Panc1 (cell line): Measurements from ENCODE around the gene C16orf90.

Experiments used
- POLR2AphosphoS5 ChIP-seq: IDR thresholded peaks from 2 replicates; pipeline ENCODE4 v1.6.1; 2012; ENCODE audit warnings: mild to moderate bottlenecking, low read depth, low read length, moderate library complexity
- TF ChIP-seq, protein P1 (sequence below): fragments of 450-650 bp; IDR thresholded peaks from 2 replicates; pipeline ENCODE4 v1.5.1; 2017; ENCODE audit warnings: mild to moderate bottlenecking

DNA sequence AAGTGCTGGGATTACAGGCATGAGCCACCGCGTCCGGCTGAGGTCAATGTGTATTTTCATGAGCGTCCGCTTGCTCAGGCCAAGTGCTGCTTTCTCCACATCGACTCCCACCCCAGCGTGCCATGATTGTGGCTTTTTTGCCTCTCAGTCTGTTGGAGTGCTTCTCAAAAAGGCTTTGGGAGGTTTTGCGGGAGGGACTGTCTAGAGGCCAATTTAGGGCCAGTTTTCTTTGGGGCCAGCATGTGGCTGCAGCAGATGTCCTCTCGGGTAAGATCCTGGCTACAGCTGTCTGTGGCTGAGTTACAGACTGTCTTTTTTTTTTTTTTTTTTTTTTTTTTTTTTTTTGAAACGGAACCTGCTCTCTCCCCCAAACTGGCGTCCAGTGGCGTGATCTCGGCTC is 6.5 kb downstream of the C16orf90 start:
- TF ChIP-seq, protein P1, sequence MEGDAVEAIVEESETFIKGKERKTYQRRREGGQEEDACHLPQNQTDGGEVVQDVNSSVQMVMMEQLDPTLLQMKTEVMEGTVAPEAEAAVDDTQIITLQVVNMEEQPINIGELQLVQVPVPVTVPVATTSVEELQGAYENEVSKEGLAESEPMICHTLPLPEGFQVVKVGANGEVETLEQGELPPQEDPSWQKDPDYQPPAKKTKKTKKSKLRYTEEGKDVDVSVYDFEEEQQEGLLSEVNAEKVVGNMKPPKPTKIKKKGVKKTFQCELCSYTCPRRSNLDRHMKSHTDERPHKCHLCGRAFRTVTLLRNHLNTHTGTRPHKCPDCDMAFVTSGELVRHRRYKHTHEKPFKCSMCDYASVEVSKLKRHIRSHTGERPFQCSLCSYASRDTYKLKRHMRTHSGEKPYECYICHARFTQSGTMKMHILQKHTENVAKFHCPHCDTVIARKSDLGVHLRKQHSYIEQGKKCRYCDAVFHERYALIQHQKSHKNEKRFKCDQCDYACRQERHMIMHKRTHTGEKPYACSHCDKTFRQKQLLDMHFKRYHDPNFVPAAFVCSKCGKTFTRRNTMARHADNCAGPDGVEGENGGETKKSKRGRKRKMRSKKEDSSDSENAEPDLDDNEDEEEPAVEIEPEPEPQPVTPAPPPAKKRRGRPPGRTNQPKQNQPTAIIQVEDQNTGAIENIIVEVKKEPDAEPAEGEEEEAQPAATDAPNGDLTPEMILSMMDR: no peak
- no peak for TF ChIP-seq POLR2AphosphoS5
